ENCODE measurements around the gene IMMP2L.
"Not testable (repeated sequence)": the region's sequence is repeated elsewhere in the genome, so short reads cannot be mapped to it uniquely, and the experiment has no call there.

The IMMP2L gene

DNA sequence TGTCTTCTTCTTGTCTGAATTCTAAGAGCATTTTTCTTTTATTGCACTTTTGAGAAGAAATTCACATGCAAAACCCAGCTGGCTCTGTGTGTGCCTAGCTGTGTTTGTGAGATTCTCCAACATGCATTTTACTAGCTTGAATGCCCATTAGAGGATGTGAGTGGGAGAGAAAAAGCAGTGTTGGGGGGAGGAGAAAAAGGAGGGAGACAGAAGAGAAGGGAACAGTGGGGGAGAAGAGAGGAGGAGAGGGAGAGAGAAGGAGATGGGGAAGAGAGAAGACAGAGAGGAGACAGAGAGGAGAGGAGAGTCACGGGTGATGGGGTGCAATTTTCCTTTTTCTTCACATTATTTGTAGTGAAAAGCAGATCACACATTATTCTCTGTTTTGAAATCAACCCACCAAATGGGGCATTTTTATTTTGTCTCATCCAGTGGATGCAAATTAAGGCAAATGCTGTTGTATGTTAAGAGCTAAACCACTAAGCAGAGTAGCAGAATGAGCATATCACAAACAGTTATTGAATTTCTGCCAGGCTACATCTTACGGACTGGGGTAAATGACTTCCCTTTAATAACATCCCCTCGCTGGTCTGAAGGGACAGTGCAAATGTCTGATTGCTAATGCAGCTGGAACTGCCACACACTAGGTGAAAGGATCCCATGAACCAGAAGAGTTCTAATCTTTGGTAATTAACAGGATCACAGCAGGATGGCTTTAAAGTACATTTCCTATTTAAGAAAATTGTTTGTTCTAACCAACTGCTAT lies 470.5 kb downstream of the IMMP2L start:
- peak; percentile 50 for DNase-seq

DNA sequence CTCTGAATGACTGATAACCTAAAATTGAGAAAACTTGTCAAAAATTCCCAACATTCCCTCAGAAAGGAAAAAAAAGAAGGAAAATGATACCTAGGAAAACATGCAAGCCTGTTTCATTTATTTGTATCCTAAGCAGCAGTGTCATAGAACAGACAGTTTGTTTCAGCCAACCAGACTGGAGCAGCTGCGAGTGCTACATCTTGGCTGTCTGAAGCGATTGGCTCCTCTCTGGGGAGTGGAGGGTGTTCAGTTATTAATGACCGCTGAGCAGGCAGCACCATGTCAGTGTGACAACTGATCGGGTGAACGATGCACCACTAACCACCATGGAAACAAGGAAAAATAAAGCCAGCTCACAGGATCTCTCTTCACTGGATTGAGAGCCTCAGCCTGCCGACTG lies 471.4 kb downstream of the IMMP2L start, which contains the start of gene LRRN3:
Gene LRRN3, plus strand, starts transcription at position 282 of the 400 bp plus-strand sequence. CDS start 31,646 bp downstream, outside the sequence.
- peak; percentile 68 for DNase-seq

DNA sequence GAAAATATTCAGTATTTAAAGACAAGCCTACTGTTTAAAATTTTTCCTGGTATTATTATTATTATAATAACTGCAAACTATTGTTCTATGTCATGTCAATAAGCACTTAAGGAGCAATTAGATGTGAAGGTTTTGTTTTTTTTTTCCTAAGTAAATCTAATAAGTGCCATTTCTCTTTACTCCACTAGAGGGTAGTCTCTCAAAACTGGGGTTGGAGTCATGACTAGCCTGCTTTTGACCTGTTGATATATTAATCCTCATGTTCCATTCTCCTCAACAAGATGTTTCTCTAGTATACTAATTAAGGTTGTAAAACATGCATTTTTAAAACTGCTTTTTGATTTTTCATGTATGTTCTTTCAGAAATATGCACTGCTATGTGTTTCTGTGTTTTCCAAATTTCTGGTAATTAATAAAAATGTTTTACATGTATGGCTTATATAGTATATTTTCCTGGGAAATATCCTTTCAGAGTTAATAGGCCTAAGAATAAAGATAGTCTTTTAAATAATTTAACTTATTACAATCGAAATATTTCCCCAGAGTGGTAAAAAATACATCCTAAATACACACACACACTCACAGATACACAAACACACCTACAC lies 472.4 kb downstream of the IMMP2L start:
- peak; percentile 34 for DNase-seq

DNA sequence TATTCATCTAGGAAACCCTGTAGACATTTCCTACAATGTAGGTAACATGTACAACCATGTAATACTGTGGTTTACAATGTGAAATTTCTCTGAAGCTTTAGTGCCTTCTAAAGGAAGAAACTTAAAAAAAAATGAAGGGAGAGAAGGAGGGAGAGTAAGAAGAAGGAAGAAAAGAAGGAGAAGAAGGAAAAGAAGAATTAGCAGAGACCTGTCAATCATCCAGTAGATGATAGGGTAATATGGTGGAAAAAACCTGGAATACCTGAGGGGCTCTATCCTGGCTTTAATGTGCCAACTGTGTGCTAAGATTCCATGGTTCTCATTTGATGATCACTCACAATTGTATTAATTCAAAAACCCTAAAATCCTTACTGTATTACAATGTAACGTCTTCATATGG lies 474.0 kb downstream of the IMMP2L start:
- DNase-seq: no peak

DNA sequence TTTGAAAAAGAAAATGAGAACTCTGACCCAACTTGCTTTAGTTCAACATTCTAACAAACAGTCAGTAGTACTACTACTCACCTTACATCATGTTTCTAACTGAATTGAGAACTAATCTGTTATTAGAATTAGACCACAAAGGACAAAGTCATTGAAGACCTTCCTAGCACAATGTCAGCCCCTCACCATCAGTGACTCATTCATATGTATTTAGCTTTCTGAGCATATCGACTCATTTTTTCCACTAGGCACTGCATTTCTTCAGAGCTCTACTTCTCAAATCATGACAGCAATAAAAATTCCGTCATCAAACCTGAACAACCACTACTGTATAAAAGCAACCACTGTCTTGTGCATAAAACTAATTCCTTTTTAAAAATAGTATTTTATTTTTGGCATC lies 475.8 kb downstream of the IMMP2L start:
- DNase-seq: no peak

DNA sequence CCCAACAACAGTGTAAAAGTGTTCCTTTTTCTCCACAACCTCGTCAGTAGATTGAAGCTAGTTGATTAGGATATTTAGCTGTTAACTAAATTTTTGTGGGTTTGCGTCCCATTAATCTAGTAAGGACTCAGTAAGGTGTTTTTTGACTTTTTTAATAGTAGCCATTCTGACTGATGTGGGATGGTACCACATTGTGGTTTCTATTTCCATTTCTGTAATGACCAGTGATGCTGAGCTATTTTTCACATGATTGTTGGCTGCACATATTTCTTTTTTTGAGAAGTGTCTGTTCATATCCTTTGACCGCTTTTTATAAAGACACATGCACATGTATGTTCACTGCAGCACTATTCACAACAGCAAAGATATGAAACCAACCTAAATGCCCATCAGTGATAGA lies 476.9 kb downstream of the IMMP2L start:
- DNase-seq: no peak

DNA sequence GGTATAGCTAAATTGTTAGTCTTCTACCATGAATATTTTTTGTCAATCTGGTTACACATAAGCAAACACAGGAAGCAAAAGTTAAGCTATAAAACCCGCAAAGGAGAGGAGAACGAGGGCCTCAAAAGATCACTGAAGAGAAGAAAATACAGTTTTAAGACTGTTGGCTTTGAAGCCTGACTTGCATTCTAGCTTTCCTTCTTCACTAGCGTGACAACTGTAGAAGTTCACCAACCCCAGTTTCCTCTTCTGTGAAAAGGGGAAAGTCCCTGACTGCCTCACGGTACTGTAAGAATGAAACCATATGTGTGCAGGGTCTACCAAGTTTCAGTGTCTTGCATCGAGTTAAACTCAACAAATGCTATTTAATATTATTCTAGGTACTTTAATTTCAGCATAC lies 478.9 kb downstream of the IMMP2L start:
- no peak for DNase-seq

DNA sequence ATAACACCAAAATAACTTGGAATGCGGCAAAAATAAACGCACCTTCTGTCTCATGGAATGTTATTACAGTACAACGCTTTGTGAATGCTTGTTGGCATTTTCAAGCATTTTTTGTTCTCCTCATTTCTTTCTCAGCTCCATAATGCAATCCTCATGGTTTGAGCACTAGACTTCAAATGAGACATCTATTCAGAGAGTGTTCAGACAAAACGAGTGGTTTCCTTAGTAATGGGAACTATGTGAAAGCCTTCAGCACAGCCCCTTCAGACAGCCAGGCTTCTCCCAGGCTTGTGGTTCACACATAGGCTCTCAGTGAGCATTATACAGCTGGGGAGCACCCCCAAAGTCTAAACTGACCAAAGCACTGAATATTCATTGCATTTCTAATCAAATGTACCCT lies 479.9 kb downstream of the IMMP2L start:
- DNase-seq: no peak

DNA sequence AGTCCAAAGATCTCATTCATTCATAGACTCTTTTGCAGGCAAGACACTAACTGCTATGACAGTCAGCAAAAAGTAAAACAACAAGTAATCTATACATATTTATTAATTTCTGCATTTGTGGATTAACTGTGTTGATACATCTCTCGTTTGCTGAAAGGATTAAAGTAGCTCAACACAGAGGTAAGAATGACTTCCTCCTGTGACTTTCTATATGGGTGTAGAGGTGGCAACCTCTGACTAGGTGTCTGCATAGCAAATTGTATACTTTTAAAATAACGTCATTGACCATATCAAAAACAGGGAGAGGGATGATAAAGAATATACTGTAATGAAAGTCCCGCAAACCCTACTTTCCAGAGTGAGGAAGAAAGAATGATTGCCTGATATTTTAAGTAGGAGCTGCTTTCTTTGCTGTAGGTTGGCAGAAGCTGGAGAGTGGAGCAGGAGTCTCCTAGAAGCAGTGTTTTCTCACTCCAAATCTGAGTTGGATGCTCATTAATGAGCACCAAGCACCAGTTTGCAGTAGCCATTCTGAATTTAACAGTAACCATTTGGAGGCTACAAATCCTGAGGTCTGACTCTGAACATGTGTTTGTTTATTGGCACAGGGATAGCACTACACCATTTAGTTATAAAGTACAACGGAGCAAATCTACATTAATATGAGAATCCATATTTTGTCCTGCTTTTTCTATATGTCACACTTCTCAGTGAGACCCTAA lies 480.6 kb downstream of the IMMP2L start:
- no peak for DNase-seq

DNA sequence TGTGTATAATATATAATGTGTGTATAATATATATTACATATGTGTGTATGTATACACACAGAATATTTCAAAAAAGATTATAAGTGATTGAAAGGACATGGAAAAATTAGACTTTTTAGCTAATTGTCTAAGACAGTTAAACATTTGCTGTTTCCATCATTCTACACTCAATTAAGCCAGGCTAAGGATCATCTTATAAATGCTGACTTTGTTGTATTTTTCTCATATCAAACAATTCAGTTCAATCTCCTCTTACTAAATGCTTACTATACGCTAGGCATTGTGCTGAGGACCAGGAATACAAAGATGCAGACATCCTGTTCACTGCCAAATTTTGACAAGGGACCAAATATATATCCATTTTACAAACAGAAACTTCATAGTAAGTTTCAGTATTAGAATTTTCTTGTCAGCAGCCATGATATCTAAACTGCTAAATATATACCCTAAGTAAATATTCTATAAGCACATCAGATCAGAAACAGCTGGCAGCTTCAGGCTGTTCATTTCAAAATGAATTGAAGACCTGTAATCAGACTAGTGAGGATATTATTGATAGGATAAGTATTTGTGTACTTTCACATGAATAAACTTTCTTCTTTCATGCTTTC lies 481.7 kb downstream of the IMMP2L start:
- no peak for DNase-seq

DNA sequence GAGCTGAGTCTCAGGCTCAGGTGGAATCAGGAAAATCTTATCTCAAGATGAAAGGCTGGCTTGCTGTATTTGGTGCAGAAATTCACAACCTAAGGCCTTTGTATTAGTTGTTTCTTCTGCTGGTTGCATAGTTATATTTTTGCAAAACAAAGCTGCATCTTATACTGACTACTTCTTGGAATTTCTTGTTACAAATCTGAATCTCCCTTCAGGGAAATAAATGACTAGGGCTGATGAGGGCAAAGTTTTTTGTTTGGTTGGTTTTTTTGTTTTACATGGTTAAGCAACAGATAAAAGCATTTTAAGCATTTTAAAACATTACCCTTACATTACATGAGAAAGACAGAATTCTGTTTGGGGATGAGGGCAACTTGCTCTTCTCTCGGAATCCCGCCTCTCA lies 485.3 kb downstream of the IMMP2L start:
- DNase-seq: no peak

DNA sequence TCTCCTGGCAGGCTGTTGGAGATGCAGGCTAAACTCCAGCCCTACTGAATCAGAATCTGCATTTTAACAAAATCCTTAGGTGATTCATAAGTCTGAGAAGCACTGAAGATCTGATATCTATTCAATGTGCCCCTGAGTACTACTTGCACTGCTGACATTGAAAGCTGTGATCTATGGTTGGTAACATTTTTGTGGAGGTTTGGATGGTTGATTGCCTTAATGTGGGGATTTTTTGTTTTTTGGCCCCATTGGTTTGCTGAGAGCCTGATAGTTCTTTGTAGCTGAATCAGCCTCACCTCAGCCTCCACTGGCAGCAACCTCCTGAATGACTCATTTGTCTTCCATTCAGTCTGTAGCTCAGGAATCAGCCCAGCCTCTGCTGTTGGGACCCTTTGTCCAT lies 486.1 kb downstream of the IMMP2L start:
- DNase-seq: no peak

DNA sequence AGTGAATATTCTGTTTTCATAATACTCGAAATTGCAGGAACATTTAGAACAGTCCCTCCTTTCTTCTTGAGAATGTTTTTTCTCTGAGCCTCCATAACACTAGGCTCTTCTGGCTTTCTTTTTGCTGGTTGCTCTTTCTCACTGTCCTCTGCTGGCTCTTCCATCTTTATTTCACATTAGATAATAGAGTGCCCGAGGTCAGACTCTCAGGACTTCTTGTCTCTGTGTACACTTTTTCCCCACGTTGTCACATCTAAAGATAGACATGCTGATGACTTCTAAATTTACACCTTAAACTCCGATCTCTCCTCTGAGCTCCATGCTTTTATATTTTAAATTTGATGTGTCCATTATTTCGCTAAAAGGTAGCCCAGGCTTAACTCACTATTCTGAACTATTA lies 486.8 kb downstream of the IMMP2L start:
- DNase-seq: no peak

DNA sequence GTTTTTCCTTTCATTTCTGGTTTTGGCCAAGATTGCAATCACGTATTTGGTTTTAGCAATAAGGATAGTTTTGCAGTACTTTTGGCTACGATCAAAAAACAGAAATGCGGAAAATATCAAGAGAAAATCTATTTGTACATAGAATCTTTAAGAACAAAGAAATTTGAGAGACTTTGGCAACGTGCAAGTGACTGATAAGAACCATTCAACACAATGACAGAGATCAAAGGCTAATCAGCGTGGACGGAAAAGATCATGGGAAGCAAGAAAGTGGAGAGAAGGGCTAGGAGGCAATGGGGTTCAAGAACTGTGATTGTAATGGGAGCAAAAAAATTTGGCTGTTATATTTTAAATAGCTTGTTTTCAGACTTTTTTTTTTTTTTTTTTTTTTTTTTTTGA lies 487.5 kb downstream of the IMMP2L start:
- no peak for DNase-seq

DNA sequence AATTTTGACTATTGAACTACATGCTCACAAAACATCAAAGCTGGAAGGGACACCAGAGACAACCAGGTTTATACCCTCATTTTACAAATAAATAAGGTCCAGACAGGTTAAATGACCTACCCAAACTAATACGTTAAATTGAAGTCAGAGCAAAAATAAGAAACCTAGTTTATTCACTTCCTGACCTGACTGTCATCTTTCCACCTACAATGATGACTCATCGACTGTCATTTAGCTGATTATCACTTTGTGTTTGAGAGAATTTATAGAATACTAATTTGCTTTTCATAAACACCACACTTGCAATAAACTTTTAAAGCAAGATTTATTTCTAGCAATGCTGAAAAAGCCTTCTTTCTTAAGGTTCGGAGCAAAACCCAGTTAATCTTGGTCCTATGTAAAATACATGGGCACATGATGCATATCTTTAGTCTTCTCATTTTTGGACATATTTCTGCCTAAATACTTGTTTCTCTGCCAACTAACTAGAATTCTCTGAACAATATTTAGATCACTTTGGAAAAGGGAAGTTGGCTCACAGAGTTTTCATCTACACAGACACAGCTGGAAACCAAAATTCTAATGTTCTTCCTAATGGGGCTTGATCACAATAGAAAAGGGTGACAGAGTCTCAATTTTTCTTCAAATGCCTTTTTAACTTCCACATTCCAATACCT lies 488.1 kb downstream of the IMMP2L start:
- no peak for DNase-seq

DNA sequence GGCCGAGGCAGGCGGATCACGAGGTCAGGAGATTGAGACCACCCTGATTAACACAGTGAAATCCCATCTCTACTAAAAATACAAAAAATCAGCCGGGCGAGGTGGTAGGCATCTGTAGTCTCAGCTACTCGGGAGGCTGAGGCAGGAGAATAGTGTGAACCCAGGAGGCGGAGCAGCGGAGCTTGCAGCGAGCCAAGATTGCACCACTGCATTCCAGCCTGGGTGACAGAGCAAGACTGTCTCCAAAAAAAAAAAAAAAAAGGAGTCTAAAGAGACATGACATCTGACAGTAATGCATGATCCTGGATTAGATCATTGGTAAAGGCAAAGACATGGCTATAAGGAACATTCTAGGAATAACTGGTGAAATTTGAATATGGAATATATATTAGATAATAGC lies 489.6 kb downstream of the IMMP2L start:
- DNase-seq: not testable (repeated sequence)

DNA sequence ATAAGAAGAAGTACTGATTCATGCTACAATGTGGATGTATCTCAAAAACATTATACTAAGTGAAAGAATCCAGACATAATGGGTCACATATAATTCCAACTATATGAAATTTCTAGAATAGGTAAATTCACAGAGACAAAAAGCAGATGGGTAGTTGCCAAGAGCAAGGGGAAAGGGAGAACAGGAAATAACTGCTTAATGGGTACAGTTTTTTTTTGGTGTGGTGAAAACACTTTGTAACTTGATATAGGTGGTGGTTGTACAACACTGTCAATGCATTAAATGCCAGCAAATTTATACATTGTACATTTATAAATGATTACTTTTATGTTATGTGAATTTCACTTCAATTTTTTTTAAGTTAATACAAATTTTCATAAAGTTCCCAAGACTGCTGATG lies 490.7 kb downstream of the IMMP2L start:
- DNase-seq: no peak

DNA sequence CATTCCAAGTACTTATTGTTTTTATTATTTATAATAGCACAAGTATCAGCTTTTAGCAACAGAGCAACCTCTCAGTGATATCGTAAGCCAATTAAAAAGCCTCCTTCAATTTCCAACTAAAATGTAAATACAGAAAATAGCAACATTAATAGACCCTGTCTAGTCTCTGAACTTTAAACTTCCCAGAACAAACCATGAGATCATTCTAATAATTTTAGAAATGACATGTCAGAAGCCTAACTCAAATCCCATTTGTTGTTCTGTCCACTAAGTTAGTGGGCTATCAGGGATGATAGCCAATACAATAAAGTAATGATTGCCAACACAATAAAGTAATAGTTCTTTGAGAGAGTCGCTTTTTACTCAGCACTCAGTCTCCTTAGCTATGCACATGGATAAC lies 493.7 kb downstream of the IMMP2L start:
- DNase-seq: no peak

DNA sequence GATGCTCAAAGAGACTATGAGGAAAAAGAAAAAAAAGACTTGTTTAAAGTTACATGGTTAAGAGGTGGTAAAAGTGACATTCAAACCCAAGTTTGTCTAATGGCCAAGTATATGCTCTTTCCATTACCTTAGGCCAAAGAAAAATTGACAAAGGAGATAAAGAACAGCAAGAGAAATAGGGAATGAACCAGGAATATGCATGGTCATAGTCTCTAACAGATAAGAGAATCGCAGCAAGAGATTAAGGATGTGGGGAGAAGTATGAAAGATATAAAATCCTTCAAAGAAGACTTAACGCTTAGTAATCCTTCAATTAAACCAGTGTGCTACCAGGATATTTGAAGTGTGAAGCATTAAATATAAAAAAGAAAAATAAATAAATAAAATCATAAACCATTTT lies 494.6 kb downstream of the IMMP2L start:
- DNase-seq: no peak

DNA sequence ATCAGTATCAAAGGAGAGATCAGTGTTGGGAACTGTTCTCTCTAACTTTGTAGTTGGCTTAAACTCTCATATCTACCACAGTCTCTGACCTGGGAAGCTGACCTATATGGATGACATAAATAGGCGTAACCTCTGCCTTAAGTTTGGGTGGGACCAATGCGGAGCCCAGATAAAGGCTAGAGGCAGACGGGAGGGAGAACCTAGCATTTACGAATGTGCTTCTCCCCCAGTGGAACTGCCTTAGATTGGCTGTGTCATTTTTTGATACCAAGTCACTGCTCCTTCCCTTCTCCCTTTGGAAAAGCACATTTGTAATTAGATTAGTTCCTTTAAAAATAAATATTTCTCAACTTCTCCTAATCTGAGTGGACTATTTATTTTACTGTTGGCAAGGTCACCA lies 495.0 kb downstream of the IMMP2L start:
- DNase-seq: no peak

DNA sequence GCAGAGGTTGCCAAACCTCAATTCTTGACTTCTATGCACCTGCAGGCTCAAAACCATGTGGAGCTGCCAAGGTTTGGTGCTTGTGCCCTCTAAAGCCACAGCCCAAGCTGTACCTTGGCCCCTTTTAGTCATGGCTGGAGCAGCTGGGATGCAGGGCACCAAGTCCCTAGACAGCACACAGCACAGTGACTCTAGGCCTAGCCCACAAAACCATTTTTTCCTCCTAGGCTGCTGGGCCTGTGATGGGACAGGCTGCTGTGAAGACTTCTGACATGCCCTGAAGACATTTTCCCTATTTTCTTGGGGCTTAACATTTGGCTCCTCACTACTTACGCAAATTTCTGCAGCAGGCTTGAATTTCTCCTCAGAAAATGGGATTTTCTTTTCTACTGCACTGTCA lies 499.1 kb downstream of the IMMP2L start:
- no peak for DNase-seq

DNA sequence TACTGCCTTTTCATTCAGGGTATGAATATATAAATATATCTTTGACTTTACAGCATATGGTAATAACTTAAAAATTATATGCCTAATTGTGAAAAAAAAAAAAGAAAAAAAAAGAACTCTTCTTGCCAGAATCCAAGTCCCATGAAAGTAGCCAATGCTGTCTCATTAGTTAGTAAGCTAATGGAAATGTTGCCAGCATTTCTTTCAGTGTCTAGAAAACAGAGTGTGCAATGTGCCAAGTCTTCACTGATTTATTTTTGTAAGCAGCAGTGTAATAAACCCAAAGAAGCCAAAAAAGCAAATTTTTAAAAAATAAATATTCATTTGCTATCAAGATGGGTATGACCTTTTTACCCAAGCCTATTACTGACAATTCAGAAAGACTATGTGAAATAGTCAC lies 502.5 kb downstream of the IMMP2L start:
- no peak for DNase-seq

DNA sequence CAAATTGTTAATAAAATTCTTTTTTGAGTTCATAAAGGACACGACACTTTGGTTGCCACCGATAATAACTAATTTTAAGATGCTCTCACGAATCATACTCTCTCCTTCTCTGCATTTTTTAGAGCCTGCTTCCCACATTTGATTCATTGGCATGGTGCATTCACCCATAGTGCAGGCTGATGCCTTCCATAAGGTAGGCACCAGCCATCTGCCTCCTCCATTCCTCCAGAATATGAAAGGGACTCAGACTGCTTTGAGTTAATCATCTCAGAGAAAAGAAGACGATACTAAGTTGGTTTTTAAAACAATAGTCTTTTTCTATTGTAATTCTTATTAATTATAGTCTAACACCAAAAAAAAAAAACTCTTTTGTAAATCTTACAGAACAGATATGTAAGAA lies 505.2 kb downstream of the IMMP2L start:
- DNase-seq: no peak

Measured in NCI-H1105 (cell line).